Eye (tissue), 1 donor: ENCODE measurements around the gene EPHB1.
A peak's percentile ranks its signal among the peaks of the same experiment; 100 is the strongest.

ENCODE experiments used
- DNase-seq: peaks from one replicate; pipeline ENCODE4 v3.0.0-alpha.2; 2015

Gene EPHB1

DNA sequence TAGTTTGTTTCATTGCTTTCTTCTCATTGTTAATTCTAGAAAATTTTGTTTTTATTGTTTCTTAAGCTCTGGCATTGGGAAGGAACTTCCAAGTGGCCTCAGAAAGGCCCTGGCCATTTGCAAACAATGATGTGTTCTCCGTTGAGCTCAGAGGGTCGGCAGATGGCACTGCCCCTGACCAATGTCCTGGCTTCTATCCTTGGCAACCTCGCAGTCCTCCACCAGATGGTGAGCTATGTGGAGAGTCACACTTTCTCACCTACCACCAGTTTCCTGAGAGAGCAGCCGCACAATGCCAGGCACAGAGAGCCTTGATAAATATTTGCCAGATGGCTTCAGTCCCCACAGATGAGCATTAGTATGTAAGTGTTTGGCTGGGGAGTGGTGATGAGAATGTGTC, 343.7 kb downstream of the EPHB1 start:
- no peak for DNase-seq

DNA sequence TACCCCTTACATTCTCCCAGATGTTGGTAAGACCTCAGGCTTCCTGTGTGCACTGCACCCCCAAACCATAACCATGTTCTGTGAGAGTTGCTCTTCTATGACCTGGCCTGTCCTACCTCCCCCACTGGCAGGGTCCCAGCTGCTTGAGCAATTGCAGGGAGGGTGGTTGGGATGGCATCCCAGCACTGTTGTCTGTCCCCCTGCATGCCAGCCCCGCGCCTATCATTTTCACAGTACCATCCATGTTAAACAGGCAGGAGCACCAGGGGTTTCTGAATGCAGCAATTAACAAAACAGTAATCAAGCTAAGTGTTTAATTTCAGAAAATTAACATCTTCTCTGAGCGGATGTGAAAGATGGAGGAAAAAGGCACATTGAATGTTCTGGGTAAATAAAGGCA, 345.5 kb downstream of the EPHB1 start:
- no peak for DNase-seq

DNA sequence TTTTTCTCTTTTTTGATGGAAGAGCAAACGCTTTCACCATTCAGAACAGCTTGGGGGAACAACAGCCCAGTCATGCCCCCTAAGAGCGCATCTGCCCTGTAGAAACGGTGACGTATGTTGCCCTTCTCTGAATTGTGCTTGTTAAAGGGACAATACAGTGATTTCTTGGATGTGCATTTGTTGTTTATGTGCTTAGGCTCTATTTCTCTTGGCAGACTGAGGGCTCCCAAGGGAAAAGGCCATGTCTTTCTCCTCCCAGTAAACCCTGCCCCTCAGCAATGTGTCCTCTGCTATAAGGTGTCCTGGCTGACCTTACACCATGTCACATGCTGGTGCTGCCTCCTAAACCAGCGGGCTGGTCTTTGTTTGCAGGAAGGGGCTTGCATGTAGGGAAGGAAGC, 346.1 kb downstream of the EPHB1 start:
- no peak for DNase-seq

DNA sequence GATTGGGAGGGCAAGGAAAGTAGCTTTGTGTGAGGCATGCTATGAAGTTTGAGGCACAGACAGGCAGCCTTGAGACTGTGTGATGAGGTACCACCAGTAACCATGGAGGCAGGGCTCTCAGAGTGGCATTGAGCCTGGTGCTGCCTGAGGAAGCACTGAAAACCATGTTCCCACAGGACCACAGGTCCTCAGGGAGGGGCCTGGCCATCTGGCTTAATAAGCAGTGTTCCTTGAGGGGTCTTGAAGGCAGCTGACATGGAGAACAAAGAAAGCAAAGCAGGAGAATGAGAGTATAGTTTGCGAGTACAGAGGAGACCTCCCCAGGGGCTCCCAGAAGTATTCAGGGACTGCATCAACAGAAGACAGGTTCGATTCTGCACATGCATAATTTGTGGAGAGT, 346.6 kb downstream of the EPHB1 start:
- DNase-seq: peak; percentile 44

DNA sequence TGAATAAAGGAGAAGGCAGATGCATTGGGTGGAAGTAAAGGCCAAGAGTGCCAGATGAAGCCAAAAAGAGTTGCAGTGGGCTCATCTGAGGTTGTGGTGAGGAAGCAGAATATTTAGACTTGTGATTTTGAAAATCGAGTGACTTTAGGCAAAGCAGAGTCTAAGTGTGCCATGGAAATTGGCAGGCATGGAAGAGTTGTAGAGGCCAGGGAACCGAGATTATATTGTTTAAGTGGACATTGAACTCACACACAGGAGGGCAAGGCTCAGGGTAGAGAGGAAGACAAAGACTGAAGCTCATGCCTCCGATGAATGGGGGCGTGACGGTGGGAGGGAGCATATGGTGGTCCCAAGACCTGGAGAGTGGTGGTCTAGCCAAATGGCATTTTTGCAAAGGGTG, 347.5 kb downstream of the EPHB1 start:
- no peak for DNase-seq

DNA sequence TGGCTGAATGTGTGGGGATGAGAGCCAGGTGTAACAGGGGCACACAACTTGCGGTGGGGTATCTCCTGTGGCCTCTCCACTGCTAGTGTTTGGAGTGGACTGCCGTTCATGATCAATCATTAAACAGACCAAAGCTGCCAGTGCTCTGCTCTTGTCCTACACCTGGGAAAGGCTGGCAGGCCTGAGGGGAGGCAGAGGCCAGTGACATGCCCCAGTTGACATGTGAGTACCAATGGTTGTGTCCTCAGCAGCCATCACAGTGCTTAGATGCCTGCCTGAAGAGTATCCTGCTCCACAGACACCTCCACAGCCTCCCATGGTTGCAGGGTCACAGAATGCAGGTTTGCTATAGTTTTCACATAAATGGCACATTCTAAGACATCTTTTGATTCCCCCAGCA, 348.4 kb downstream of the EPHB1 start:
- DNase-seq: no peak

DNA sequence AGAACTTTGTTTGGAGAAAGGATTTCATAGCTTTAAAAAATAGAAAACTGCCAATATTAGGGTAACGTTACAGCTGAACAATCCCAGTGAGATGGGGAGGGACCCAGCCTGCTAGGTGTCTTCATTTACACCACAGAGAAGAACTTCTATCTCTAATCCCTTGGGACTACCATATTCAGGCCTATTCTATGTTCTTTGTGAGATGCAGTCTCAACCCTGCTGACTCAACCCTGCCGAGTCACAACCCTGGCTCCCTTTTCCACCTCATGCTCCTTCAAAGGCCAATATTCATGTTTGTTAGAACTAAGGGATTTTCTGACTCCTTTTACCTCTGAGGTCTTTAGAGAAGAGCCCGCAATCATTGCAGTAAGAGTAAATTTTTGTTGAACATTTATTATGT, 350.5 kb downstream of the EPHB1 start:
- DNase-seq: no peak

DNA sequence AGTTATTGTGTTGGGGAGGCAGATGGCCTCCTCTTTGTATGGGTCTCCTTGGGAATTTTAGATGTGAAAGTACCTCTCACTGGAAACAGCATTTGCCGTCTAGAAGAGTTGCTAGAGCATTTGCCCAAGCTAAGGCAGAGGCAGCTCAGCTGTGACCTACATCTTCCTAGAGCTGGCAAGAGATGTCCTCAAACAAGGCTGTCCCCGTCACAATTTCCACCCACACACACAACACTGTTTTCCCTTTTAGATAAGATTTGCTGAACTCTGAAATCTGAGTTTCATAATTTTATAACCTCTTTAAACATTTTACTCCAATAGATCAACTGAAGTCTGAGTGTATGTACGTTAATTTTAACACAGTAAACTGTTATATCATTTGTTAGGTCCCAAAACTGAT, 352.6 kb downstream of the EPHB1 start:
- no peak for DNase-seq

DNA sequence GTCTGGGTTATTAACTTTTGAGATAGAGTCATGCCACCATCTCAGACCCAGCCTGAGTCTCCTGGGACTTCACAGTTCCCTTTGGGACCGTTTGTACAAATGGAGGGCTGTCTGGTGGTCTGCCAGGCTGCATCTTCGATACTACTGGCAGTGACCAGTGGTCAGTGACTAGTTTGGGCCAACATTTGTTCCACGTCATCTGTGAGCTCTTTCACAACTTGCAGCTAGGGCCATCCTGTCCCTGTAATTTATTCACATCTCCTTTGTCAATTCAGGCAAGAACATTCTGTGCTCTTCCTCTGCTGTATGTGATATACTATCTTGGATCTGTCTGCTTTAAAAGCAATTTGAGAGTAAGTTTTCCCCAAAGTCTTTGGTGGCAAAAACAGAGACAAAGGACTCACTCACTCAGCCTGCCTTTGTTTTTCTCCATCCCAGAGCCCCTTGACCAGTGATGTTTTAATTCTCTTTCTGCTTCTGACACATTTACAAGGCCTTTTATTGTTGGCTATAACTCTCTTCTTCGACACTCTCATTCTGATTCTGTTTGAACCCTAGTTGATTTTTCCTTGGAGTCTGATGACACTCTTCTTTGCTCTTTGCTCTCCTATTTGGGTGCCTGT, 353.4 kb downstream of the EPHB1 start:
- no peak for DNase-seq

DNA sequence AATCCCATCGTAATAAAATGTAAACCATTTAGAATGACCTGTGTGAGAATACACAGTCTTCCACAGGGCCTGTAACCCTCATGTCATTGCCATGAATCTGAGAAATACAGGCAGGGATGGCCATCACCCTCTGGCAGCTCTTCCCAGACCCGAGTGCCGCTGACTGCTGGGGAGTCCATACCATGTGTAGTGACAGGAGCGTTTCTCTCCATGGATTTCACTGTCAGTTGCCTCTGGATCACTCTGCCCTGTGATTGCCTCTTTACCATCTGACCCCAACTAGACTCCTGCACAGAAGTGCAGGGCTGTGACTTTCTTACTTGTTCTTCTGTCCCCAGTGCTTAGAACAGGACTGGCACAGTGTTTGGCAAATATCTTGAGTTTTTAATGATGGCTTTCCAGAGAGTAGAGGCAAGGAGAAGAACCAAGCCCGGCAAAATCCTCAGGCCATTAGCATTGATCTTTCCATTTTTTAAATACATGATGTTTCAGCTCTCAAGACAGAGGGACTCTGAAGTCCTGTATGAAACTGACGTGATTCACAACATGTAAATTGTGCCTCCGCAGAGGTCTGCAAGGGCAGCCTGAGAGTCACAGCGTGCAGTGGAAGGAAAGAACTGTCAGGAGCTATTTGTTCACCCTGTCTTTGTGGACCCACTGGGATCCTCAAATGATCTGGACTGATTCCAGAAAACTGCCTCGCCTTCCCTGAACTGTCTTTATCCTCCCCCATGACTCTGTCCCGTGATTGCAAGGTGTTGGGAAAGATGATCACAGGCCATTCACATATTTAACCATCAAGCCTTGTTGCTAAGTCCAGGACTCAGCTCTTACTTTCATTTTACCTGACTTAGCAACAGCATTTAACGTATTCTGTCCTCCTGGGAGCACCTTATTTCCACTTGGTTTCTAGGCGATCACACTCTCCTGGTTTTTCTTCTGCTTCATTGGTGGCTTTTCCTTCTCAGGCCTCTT, 354.9 kb downstream of the EPHB1 start:
- no peak for DNase-seq

DNA sequence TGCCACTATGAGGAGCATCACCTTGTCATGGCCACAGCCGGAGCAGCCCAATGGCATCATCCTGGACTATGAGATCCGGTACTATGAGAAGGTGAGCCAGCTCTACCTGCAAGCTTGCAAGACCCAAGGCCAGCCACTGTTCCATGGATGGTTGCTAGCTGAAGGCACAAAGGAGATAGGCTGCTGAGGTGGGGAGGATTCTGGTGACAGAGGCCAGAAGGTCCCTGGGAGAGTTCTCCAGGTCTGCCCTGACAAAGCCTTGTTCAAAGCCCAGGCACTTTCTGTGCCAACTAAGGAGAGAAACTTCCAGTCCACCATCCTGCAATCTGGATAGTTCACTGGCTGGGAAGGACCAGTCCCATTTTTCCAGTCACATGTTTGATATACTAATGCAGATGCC, 359.1 kb downstream of the EPHB1 start:
- no peak for DNase-seq

DNA sequence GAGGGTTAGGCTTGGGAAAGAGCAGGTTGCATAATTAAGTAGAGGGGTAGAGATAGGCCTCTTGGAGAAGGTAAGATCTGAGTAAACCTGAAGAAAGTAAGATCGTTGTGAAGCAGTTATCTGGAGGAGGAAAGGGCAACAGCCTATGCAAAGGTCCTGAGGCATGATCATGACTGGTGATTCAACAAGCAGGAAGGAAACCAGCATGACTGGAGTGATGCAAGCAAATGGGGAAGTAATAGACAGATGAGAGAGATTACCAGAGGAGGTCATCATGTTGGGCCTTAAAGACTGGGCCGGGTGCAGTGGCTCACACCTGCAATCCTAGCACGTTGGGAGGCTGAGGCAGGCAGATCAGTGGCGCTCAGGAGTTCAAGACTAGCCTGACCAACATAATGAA, 360.2 kb downstream of the EPHB1 start:
- no peak for DNase-seq

DNA sequence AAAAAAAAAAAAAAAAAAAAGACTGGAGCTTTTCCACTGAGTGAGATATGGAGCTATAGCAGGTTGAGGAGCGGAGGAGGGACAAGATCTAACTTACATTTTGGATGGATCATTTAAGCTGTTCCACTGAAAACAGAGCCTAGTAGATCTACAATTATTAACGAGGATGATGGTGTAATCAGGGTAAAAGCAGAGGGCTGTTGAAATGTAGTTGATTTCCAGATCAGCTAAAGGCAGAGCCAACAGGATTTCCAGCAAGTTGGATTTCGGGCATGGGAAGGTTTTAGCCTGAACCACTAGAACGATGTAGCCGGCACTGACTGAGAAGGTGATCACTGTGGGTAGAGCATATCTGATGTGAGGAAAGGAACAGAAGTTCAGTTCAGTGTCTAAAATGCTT, 360.7 kb downstream of the EPHB1 start:
- no peak for DNase-seq

DNA sequence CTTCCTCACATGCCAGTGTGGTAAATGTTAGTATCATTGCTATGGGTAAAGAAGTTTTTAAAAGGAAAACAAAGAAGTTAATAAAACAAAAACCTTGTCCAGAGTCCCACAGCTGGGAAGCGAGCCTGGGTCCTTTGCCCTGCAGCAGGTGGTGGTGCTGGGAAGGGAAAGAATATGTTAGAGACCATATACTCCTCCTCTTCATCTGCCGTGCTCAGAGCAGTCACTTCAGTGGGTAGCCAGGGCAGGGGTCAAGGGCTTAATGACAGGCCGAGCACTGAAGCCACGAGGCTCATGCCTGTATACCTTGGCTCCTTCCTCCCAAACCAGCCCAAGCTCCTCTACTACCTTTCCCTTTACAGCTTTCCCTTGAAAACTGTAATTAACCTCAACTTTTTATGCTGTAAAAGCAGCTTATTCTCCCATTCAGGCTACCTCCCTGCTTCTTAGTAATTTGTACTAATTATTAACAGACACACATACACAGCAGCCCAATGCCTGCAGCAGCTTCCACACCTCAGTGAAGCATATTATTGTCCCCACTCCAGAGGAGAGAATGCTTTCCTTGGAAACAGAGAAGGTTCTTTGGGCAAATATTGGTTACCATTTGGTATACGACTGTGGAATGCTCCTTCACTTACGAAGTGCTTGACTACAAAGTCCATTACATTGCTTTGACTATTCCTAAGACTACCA, 362.1 kb downstream of the EPHB1 start:
- no peak for DNase-seq

DNA sequence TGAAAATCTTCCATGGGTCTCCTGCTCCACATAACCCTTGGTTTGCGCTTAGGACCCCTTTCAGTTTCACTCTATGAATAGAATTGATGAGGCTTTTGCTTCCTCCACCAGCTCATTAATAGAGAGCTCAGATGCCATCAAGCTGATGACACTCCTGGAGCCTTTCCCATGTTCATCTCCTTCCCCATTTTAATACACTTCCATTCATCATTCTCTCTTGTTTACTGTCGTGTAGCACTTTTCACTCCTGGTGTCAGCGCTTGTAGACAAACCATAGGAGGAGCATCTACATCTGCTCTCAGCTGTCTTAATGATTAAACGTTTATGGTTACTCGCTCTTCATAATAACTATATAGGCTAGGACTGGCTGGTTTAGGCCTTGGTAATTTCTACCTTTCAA, 363.5 kb downstream of the EPHB1 start:
- no peak for DNase-seq

DNA sequence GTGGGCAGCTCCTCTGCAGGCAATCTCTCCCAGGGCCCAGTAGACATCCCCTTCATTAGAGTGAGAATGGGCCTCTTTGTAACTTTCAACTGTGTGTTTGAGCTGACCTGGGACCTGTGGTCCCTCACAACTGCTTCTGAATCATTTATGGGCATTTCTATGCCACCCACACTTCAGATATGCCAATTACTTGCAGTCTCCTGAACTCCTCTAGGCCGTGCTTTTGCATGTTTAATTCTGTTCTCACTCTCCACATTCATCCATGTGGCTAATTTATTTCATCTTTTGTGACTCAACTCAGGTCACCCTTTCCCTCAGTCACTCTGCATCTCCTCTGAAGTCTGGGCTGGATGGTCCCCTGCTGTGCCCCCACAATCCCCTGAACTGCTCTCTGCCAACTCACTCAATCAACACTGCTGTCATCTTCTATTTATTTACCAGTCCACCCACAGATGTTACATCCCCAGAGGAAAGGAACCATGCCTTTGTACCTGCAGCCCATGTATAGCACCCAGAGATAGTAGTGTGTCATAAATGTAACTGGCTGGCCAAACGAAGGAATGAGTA, 364.7 kb downstream of the EPHB1 start:
- peak; percentile 56 for DNase-seq

DNA sequence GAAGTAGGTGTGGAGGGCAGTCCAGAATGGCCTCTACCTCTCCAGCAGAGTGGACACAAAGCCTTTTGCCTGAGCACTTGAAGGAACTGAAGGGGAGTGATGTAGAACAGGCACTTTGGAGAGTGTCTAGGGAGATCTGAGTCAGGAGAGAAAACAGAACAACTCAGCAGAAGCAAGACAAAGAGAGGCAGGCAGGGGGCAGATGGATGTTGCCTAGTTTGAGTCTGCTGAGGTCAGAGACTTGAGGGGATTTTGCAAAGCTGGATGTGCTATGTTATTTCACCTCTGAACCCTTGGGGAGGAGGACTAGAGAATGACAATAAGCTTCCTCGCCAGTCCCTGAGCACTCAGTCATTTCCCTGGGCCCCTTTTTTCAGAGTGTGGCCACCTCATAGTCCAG, 366.4 kb downstream of the EPHB1 start:
- DNase-seq: no peak

DNA sequence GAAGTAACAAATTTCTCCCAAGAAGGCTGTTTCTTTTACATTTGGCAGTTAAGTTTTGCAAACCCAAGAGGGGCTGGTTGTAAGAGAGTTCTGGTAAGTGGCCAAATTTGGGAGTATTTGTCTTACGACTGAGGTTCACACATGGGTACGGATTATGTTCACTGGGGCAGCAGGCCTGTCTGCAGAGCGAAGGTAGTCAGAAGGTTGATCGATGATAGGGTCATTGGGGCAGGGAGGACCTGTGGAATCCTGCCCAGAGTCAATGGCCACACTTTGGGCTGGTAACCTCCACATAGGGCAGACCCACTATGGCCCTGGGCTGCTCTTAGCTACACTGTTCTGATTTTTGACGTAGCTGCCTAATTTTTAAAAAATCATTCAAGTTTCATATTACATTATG, 368.6 kb downstream of the EPHB1 start:
- DNase-seq: no peak

DNA sequence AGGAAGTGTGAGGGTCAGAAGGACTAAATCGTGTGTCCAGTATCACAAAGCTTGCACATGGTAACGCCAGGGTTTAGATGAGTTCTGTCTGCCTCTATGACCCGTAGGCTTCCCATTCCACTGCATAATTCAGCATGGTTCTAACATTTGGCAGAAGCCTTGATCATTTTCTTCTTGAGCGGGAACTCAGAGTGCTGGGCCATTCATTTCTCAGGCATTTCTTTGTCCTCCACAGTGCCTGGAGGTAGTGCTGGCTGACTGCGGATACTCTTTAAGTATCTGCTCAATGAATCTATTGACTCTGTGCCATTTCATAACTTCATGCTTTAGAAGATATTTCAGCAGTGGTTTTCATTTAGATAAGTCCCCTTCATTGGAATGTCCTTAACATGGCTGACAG, 370.2 kb downstream of the EPHB1 start:
- DNase-seq: no peak

DNA sequence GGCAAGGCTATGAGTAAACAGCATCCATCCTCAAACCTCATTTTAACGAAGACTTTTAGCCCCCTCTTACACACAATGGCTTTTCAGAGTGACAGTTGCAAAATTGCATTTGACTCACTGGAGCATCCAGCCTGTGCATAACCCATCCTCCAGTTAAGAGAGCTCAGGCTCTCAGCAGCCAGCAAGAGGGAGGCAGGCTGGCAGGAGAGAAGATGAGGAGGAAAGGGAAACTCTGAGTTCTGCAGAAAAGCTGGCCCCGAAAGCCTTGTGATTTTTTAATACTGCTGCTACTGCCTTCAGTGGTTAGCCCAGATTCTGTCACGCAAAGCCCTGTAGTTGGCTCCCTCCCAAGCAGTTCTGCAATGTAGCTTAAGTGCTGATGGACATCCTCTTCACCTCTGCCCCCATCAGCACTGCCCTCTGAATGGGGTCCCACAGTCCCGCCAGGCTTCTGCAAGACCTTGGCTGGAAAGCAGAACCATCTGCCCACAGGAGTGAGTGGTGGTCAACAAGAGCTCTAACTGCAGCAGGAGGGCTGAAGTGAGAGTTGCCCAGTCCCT, 371.3 kb downstream of the EPHB1 start:
- no peak for DNase-seq

DNA sequence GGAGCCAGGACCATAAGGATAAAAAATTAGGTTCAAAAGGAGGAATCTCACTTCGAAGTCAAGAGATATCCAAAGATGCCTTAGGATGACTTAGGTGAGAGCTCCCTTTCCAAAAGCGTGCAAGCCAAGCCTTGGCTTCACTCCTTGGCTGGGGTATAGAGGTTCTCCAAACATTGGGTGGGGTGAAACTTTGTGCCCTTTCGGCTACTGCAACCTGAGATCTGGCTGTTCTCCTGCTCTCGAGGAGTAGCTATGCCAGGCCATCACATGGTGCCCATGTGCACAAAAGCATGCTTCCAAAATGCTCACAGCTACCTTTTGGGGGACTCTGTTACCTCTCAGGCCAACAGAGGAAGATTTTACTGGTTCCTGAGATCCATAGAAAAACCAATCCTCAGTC, 373.8 kb downstream of the EPHB1 start:
- no peak for DNase-seq

DNA sequence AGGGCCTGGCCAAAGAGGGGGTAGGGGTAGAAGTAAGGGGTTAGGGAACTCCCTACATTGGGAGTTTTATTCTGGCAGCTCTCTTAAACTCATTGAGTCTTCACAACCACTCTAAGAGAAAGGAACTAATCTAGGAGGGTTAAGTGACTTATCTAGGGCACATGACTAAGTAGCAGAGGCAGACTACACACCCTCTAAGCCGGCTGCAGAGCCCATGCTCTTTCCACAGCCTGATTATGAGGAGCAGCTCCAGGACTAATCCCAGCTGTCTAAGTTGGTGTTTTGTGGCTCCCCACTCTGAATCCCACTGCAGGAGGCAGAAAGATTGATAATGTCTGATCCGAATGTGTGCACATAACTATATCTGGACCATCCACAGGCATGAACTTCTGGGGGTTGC, 374.6 kb downstream of the EPHB1 start:
- no peak for DNase-seq

DNA sequence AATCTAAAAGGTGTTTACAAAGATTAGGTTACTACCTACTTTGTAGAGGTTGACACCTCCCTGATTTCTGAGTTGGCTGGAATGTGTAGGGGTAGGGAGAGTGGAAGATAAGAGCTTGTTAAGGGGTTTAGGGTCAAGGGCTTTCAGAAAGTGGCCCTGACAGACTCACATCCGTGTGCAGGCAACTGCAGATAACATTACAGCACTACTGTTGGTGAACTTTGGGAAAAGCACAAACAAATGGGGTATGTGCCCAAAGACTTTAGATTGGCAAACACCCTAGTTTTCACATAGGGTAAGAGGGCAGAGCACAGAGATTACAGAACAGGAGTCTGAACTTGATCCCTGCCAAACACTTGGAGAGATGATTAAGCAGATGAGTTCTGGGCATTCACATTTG, 375.7 kb downstream of the EPHB1 start:
- no peak for DNase-seq
